ENCODE results near the gene POLL. TPM values are rescaled to one million over a fixed set of nuclear protein-coding genes. Genes with fewer than 3 reads are reported as not detected.

The POLL gene
- total RNA-seq, 1 experiment from 2014 or later, result 51.3 TPM

GRCh38 chr10:101612086-101612485, 24.0 kb upstream of the POLL start:
- Histone ChIP-seq H3K36me3 (ENCODE audit: control insufficient read depth in 1 of 2, insufficient read depth in 2 of 2, low read length in 2 of 2) (peaks cover 9 to 12% of the 10 kb centered on the region in 2 experiments; a peak in 2 of 4 replicates), H3K4me2 (ENCODE audit: low read length) (no peak overlapping the region), H3K79me2 (ENCODE audit: insufficient read depth, low read length) (no peaks in the 10 kb centered on the region), H3K27ac (ENCODE audit: low read depth, low read length) (peak overlapping the region; percentile 9; the same call in 1 of the 2 replicates), H3K9ac (ENCODE audit: low read length) (no peak overlapping the region), H3K27me3 (ENCODE audit: insufficient read depth, low read length) (no peaks in the 10 kb centered on the region), H2AFZ (ENCODE audit: low read depth, low read length, poor library complexity, severe bottlenecking) (no peak overlapping the region), H3K9me3 (ENCODE audit: control insufficient read depth in 1 of 2, insufficient read depth in 1 of 2, low read depth in 1 of 2, low read length in 2 of 2) (no peaks in the 10 kb centered on the region), H3K4me3 (replicated peaks in 1 of 2; ENCODE audit: low read depth in 1 of 2, low read length in 2 of 2) (no peak overlapping the region), H4K20me1 (ENCODE audit: insufficient read depth) (no peaks in the 10 kb centered on the region), H3K4me1 (ENCODE audit: control insufficient read depth in 1 of 2, insufficient read depth in 2 of 2, low read length in 2 of 2) (peaks cover 0 to 6% of the 10 kb centered on the region in 2 experiments; a peak in 1 of 4 replicates), H3K9me2 (ENCODE audit: insufficient read depth) (no peaks in the 10 kb centered on the region)
- intact Hi-C loops (cut with micrococcal nuclease), result no loop called here
- DNase-seq (ENCODE audit: low read depth, low spot score) (no peak), ATAC-seq (no peak)
- no peak for TF ChIP-seq SIN3A (IDR thresholded peaks at IDR 0.05; ENCODE audit: low read depth)
- no peak for TF ChIP-seq EZH2phosphoT487 (IDR thresholded peaks at IDR 0.05; ENCODE audit: borderline replicate concordance)
- TF ChIP-seq, protein P1, sequence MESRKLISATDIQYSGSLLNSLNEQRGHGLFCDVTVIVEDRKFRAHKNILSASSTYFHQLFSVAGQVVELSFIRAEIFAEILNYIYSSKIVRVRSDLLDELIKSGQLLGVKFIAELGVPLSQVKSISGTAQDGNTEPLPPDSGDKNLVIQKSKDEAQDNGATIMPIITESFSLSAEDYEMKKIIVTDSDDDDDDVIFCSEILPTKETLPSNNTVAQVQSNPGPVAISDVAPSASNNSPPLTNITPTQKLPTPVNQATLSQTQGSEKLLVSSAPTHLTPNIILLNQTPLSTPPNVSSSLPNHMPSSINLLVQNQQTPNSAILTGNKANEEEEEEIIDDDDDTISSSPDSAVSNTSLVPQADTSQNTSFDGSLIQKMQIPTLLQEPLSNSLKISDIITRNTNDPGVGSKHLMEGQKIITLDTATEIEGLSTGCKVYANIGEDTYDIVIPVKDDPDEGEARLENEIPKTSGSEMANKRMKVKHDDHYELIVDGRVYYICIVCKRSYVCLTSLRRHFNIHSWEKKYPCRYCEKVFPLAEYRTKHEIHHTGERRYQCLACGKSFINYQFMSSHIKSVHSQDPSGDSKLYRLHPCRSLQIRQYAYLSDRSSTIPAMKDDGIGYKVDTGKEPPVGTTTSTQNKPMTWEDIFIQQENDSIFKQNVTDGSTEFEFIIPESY (IDR thresholded peaks at IDR 0.05; ENCODE audit: extremely low read depth, insufficient replicate concordance, low read length), result no peak
- TF ChIP-seq SP1 (IDR thresholded peaks at IDR 0.05; ENCODE audit: low read depth), result no peak
- no peak for TF ChIP-seq ELF1 (IDR thresholded peaks at IDR 0.05; ENCODE audit: borderline replicate concordance, low read depth)
- no peak for TF ChIP-seq RAD21 (IDR thresholded peaks at IDR 0.05; ENCODE audit: low read depth)
- POLR2A ChIA-PET, result no interaction called here
- no TSS peak for BruUV-seq (replicated peaks)
- CTCF ChIA-PET, result interaction anchor here (1.1 to 3.6 kb wide), 3 partner anchors 9 to 169 kb away, joined by 3 to 17 read pairs (median 4); no protein-coding TSS in a partner anchor
- RAD21 ChIA-PET (ENCODE audit: low non-redundant PET in 1 of 2, low total read pairs in 2 of 2, uncharacterized antibody in 2 of 2, unreplicated experiment in 2 of 2), result no interaction called here
